Measurements from ENCODE around the gene SERF2.

DNA sequence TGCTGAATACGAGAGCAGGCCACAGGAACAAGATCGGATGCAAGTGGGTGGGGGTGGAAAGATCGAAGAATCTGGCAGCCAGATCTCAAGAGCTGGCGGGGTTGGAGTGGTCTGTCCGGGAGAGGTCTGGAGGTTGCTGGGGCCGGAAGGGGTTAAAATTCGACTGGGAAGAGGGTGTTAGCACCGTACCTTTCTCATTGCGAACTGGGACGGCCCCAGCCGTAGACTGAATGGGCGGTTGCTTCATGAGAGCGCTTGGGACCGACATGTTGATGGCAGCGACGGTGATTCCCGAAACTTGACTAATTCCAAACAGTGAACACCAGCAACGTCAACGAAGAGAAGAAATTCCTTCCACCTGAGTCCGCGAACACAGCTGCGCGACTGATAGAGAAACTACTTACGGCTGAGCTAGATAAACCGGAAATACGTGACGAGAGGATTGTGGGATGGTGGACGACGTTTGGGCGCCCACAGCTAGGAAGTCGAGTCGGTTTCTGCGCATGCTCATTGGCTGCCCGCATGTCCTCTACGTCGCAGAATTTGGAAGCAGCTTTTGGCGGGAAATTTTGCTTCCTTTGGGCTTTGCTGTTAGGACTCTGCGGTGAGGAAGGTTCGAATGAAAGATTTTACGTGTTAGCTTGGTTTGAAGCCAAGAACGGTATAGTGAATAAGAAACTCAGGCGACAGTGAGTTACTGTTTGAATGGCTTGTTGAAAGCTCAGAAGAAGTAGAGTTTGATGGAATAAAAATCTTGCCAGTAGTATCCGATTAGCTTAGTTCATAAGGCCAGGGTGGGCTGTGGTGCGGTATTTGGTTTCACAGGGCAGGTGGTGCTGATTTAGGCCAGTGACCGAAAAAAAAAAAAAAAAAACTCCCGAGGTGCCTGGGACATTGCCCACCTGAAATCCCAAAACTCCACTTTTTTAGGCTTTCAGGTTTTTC lies 32.5 kb downstream of the SERF2 start, which contains the start of gene MFAP1:
- TF ChIP-seq, protein P1, sequence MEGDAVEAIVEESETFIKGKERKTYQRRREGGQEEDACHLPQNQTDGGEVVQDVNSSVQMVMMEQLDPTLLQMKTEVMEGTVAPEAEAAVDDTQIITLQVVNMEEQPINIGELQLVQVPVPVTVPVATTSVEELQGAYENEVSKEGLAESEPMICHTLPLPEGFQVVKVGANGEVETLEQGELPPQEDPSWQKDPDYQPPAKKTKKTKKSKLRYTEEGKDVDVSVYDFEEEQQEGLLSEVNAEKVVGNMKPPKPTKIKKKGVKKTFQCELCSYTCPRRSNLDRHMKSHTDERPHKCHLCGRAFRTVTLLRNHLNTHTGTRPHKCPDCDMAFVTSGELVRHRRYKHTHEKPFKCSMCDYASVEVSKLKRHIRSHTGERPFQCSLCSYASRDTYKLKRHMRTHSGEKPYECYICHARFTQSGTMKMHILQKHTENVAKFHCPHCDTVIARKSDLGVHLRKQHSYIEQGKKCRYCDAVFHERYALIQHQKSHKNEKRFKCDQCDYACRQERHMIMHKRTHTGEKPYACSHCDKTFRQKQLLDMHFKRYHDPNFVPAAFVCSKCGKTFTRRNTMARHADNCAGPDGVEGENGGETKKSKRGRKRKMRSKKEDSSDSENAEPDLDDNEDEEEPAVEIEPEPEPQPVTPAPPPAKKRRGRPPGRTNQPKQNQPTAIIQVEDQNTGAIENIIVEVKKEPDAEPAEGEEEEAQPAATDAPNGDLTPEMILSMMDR (IDR thresholded peaks at IDR 0.05), result no peak
- TF ChIP-seq POLR2A (IDR thresholded peaks at IDR 0.05), result peak in 1 of 2 donors; percentile 56

All from lower leg skin (tissue), 3 donors.